ENCODE measurements around the gene DENND1A.

The DENND1A gene

DNA sequence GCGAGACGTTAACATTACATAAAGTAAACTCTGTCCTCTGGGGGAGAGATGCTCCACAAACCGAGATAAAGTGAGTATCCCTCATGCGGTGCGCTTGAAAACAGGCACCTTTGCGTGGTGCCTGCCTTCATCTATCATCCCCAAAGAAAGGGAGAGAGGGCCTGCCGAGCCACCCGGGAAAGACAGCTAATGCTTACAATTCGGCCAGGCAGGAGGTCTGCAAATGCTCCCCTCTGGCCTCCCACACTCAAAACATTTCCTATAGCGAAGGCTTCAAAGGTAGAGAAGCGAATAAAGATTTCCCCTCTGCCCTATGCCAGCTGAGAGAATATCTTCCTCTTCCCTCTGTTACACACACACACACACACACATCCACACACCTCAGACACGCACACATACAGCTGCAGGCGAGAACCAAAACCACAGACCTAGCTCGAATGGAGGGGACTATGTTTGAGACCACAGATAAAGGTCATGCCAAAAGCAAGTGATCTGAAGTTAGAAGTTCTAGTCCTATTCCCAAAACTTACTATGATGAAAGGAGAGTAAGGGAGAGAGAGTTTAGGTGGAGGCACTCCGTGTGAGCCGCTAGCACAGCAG is 441.1 kb downstream of the DENND1A start:
- no peak for DNase-seq (ENCODE audit: low spot score)

DNA sequence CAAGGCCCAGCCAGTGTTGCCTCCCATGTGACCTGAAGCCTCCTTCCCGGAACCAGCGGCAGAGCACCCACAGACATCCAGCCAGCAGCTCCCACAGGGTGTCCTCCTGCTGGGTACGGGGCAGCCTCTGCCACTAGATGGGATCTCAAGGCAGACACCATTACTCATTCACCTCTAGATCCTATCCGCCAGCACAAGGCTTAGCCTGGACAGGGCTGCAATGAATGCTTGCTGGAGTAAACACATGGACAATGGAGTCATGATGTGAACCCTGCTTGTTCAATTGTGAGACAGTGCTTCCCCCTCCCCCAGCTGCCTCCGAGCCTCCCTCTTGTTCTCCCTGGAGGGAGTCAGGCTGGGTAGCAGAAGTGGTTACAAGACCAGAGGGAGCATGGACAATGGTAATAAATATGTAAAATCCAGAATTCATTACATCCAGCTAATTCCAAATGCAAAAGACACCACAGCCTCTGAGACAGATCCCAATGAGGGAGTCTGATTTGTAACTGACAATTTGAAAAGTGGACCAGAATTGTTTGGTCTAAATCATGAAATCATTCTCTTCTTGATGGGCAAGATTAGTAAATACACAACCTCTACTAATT is 441.9 kb downstream of the DENND1A start:
- DNase-seq (ENCODE audit: low spot score) = no peak

DNA sequence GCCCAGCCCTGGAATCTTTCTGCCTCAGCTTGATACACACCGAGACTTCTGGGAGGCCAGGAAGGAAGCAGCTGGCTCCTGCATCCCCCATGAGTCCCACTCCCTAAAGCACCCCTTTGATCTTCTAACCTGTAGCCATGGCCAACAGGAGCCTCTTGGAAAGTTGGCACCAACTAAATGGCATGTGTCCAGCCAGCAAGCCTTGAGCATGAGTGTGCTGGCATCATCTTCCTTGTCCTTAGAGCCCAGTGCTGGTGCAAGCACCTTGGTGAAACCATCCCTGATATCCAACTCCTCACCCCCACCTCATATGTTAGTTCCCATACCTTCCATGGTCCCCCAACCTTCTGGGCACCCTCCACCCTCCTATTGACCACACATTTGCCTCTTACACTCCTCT is 443.5 kb downstream of the DENND1A start:
- no peak for DNase-seq (ENCODE audit: low spot score)

DNA sequence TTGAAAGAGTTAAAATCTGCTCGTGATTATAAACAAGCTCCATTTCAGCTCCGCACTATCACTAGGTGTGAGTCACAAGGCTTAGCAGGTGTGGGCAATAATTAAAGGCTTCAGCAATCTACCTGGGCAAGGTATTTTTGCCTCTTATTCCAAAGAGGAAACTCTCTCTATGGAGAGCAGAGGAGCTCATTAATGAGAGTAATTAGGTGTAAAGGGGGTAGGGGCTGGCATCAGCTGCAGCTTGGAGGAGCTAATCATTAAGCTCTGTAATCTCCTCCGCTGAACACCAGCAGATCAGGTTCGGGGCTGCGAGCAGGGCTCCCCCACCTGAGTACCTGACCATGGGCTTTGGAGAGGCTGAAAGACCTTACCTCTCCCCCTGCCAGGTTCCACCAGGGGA is 444.7 kb downstream of the DENND1A start:
- DNase-seq (ENCODE audit: low spot score) = no peak

DNA sequence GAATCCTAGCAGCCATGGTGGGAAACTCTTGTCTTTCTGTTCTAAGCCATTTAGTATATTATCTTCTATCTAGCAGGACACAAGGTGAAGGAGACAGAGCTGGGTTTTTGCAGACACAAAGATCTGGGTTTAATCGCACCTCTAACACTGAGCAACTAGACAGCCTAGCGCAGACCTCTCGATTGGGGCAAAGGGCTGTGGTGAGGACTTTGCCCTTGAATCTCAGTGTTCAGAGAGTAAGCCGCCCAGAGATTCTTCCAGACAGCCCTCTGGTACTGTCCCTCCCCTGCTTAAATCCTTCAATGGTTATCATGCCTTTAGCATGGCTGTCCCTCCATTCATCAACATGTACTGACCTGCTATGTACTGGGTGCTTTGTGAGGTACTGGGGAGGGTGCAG is 445.8 kb downstream of the DENND1A start:
- DNase-seq (ENCODE audit: low spot score) = no peak

DNA sequence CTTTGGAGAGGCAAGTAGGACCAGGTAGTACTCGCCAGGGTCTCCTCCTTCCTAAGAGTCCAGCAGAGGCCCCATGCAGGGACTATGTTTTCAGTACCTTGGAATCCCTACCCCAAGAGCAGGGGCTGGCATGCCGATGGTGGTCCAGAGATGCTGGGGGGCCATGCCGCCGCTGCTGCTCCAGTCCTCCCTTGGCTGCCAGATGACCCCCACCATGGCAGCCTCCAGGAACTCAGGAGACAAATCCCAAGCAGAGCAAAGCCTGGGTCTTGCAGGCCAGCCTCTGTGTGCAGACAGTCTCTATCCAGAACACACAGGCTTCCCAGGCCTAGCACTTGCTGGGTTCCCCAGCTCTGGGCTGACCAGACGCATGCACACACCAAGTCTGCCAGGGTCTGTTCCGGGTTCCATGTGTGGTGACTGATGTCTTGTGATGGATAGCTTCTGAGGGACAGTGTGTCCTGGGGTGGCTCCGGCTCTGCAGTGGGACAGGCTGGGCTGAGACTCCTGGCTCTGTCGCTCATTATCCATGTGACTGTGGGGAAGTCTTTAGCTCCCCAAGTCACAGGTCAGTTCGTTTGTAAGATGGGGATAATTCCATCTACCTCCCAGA is 446.6 kb downstream of the DENND1A start:
- DNase-seq (ENCODE audit: low spot score) = no peak

DNA sequence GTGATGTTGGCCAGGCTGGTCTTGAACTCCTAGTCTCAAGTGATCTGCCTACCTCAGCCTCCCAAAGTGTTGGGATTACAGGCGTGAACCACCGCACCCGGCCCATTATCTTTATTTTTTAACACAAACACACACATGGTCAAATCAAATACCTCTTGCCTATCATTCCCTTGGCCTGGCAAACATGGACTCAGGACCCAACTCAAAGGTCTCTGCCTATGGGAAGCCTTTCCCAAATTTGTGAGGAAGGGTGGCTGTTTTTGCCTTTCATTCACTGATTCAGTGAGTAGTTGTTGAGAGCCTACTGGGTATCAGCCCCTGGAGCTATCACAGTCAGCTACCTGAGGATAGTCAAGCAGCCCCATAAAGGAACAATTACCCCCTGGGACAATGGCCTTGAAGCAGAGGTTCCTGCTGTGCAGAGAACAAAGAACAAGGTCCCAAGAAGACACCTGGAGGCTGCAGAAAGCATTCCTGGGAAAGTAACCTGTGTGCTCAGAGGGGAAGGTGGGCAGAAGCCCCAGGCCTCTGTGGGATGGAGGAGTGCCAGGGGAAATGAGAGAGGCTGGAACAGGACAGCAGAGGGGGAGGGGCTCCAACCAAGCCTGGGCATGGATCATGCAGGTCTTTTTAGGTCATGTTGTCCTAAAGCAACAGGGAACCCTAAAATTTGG is 447.5 kb downstream of the DENND1A start:
- no peak for DNase-seq (ENCODE audit: low spot score)

DNA sequence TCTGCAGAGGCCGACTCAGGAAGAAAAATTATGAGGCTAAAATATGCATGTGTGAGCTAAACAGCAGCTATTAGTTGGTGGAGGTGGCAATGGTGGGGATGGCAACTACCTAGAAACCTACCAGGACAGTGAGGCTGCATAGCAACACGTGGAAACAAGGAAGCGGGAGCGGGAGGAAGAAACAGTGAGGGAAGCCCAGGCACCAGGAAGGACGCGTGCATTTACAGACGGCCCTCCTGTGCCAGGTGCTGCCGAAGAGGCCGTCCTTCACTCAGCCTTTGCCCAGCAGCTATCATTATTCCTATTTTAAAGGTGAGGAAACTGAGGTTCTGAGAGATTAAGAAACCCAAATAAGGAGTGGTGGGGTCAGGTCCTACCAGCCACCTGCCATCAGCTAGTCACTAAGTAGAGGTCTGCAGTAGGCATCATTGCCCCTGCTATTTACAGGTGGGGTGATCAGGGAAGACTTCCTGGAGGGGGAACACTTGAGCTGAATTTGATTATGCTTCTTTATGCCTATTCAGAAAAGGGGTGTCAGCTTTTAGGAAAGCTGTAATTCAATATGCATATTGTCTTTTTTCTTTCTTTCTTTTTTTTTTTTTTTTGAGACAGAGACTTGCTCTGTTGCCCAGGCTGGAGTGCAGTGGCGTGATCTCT is 448.6 kb downstream of the DENND1A start:
- no peak for DNase-seq (ENCODE audit: low spot score)

DNA sequence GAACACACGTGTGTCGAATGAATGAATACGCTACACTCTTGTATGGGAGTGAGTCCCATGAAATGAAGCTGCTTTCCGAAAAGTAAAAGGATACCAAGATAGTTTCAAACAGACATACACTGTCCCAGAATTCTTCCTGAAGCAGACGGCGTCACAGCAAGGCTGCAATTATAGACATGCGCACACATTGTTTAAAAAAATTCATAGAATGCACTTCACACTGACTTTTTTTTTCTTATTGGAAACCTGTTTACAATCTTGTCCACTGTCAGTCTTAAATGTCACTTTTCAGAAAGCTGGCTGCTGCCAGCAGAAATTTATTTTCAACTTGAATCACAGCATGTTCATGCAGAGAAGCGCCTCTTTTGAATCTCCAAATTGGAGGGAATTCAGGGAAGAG is 449.1 kb downstream of the DENND1A start:
- no peak for DNase-seq (ENCODE audit: low spot score)

DNA sequence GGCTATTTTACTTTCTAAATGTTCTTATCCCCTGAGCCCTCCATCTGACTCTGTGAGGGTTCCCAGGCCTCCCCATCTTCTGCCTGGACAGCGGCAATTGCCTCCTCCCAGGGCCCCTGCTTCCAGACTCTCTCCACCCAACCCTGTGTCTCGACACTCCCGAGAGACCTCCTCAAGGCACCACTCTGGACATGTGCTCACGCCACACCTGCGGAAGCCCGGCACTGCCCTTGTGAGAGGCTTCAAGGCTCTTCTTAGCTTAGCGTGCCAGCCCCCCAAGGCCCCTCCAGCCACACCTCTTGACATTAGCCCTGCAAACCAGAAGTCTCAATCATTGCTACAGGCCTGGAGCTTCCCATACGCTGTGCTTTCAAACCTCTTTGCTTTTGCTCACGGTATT is 449.8 kb downstream of the DENND1A start:
- DNase-seq (ENCODE audit: low spot score) = no peak

DNA sequence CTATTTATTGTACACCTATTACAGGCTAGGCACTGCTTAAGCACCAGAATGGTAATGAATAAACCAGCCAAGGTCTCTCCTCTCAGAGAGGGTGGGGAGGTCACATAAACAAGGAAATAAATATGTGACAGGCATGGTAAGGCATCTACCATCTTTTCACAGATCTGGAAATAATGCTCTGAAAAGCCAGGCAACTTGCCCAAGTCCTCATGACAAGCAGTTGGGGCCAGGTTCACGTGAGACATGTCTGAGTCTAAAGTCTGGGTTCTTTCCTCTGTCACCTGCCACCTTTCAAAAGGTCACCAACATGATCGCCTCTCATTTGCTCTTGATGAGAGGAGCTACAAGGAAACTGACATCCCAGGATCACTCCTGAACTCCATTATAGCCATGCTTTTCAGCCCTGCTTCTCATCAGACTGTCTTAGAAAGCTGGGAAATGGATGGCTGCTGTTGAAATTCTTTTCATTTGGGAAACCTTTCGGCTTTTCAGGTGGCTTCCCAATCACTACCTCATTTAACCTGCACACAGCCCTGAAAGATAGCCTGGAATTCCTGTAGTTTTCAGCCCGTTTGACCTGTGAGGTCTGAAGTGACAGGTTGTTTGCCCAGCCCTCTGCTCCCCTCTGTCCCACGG is 450.8 kb downstream of the DENND1A start:
- DNase-seq (ENCODE audit: low spot score) = peak; percentile 9

DNA sequence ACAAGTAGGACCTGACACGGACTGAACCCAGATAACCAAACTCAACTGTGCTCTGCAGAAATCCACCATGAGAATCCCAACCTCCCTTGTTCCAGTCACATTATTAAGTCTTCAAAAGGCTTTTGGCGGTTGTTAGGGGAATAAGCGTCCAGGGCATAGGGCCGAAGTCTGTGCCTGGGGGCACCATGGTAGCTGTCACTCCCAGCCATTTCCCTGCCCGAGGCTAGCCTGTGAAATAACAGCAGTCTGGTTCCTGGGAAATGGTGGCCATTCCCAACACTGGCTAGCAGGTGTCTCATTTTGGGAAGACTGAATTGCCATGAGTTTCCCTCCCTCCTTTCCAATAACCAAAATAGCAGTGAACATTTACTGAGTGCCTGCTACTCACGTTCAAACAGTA is 451.8 kb downstream of the DENND1A start:
- DNase-seq (ENCODE audit: low spot score) = no peak

DNA sequence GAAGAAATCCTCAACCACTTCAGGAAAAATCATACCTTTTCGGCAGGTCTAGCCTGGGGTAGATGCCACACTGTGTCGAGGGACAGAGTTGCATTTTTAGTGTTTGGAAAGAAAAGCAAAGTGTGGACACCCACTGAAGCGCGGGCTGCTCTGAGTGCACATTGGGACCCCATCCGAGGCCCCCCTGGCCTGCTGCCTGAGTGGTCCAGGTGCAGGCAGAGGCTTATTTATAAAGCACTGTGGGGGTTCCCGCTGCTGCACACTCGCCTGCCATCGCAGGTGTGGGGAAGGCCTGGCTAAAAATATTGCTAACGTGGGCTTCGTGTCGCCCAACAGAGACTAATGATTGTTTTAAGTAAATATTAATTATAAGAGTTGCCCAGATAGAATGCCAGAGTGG is 454.5 kb downstream of the DENND1A start:
- no peak for DNase-seq (ENCODE audit: low spot score)

DNA sequence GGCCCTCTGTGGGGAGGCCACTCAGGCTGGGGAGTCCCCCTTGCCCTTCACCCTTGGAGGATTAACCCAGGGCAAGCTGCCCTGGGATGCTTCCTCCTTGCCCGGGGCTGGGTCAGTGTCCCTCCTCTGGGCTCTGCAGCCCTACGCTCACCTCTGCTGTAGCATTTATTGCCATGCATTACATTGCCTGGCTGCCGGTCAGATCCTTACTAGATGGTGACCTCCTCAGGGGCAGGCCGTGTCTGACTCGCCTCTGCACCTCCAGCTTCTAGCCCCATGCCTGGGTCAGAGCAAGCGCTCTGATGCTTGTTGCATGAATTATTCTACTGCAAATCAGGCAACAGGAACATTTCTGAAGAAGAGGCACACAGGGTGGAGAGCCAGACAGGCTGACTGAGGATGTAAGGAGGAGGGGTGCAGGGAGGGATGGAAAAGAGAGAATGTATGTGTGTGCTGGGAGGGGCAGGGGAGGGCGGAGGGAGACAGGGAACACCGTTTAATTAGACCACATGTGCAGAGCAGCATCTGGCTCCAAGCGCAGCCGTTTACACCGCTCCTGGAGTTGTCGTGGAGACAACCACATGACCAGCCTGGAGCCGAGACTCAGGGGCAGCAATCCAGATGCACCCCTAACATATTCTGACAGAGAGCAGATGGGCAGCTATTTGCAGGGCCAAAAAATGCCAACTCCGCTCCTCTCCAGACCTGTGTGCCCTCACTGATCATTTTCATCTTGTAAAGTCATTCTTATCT is 456.9 kb downstream of the DENND1A start:
- peak; percentile 92 for DNase-seq (ENCODE audit: low spot score)

DNA sequence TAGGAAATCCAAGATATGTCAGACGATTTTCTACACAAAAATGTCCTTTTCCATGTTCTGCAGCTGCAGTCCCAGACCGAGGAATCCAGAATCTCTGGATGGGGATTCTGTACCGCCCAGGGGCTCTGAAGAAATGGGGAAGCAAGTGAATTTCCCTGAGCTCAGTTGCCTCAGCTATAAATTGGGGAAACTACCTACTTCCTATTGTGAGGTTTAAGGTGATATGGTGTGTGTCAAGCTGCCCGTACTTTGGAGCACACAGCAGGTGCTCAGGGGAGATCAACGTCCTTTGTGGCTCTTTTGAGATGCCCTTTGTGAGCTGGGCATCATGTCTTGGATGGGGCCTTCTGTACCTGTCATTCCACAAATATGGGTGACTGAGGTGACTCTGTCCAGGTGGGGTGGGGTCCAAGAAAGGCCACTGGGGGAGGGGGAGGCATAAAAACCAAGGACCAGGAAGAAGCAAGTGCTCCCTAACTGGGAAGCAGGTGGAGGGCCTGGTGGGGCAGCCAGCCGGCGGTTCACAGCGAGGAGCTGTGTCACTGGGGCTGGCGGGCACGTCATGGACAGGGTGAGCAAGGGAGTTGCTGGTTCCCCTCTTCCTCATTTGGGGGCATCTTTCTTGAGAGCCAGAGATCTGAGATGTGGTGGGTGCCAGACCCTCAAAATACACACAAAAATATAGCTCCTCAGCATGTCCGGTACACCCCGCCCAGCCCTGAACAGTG is 457.9 kb downstream of the DENND1A start:
- no peak for DNase-seq (ENCODE audit: low spot score)

DNA sequence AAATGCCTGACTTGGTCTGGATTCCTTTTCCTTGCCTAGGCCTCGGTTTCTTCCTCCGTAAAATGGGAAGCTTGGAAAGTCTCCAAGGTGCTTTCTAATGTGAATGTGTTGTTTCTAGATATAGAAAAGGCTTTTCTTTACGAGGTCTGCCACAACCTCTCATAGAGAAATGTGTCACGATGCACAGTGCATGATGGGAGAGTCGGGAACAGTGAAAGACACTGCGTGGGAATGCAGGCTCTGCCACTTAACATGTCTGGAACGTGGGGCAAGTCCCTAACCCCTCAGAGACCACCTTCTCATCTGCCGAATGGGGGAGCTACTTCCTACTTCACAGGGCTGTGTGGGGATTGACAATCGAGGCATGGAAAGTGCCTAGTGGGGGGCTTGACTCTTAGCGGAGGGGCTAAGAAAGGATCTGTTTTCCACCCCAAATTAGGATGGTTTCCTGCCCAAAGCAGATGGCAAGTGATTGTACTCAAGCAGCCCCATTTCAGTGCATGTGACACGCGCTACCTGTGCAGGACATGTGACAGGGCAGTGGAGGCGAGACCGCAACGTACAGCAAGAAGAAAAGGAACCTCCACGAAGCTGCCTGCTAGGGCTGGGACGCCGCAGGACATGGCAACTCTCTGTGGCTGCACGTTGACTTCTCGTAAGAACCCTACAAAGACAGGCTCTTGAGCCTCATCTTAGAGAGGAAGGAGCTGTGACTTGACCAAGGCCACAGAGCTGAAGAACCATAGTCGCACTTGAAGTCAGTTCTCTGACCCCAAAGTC is 458.7 kb downstream of the DENND1A start:
- no peak for DNase-seq (ENCODE audit: low spot score)

DNA sequence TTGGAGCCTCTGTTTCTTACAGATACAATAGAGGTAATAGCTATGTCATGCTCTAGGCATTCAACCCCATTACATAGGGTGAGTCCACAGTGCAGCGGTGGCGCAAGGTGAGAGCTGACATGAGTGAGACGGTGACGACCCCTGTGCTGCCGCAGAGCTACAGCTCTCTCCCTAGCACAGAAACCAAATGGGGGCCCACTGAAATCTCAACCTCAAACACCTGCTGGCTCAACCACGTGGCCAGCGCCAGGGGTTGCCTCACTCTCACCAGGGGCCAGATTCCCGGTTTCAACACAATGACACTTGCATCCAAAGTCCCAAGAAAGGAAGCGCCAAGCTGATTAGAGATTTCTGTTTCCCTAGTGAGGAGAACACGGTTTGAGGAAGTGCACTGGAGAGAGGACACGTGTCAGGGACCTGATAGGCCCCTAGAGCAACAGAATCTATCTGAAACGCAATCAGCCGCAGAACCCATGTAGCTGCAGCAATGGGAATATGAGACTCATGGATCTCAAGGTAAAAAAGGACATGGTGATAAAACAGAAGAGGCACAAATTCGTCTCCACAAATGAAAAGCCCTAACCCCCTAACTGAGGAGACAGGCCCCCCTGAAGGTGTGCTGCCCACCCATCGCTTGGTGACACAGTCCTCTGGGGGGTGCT is 459.7 kb downstream of the DENND1A start:
- DNase-seq (ENCODE audit: low spot score) = no peak

DNA sequence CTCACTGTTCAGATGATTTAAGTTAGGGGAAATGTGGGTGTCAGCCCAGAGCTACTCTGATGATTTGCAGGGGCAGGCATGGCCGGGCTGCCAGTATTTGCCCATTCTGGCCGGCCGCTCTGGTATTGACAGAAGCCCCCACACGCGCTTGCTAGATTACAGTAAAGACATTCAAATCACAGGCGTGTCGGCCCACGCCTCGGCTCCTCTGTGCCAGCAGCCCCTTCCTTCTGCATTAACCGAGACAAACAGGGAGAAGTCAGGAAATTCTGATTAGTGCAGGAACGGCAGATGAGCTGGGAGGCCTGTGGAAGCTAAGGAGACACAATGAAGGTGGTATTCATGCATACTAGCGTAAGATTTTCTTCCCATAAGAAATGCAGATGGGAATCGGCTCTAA is 460.6 kb downstream of the DENND1A start:
- DNase-seq (ENCODE audit: low spot score) = no peak

DNA sequence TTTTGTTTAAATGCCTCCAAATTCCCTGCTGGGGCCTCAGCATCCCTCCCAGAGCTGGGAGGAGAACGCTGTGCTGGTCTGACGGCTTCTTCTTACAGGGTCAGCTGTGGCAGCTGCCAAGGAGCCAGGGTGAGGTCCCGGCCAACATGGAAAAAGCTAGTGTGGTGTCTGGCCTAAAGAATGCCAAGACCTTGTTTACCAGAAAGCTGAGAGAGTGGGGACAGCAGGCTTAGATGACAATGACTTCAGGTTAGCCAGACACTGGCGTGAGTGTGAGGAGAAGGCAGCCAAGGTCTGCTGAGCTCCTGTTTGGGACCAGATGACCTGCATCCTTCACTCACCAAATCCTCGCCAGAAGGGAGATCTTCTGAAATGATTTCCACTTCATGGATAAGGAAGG is 461.4 kb downstream of the DENND1A start:
- peak; percentile 86 for DNase-seq (ENCODE audit: low spot score)

DNA sequence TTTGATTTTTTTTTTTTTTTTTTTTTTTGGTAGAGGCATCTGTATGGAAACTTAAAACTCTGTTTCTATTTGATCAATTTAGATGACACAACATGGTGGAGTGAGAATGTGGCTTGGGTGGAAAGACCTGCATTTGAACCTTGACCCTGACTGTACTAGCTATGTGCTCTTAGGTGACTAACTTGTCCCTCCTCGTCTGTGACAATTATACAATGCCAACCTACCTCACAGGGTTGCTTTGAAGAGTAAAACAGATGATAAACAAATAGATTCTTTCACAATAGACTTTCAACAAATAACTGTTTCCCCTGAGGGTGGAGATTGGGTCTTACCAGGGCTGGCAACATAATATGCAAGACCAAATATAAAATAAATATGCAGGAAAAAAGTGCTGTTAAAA is 464.6 kb downstream of the DENND1A start:
- no peak for DNase-seq (ENCODE audit: low spot score)

Data from cerebellar cortex (tissue), 1 donor.